ENCODE measurements around the gene LGALS13. TPM values are rescaled to one million over a fixed set of nuclear protein-coding genes. Genes with fewer than 3 reads are reported as not detected.

The LGALS13 gene
- polyA plus RNA-seq, 1 donor from 2014 or later = not detected

DNA sequence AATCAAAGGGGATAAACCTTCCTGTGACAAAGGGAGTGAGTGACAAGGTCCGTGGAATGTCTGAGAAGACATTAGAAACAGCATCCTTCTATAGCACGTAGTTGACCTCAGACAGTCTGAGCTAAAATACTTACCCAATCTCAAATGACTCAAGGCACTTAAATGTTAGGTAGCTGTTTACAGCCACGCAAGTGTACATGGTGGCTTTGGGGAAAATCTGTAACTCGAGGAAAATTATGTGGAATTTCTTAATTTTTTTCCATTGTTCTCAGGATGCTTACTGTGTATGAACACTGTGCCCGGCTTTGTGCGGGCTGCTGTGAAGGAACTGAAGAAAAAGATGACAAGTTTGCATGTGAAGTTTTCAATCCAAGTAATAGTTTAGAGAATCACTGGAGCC lies 5.2 kb downstream of the LGALS13 start:
- peaks cover 6% of the 10 kb centered on the region for H3K9me3 ChIP-seq (ENCODE audit: low read length)
- H3K79me2 ChIP-seq (replicated peaks; ENCODE audit: insufficient read depth, low read length) = no peaks in the 10 kb centered on the region
- TF ChIP-seq CTCF (IDR thresholded peaks at IDR 0.05; ENCODE audit: poor library complexity, severe bottlenecking) (no peak), MXI1 (conservative IDR thresholded peaks at IDR 0.05; ENCODE audit: poor library complexity, severe bottlenecking) (no peak), REST (IDR thresholded peaks at IDR 0.05; ENCODE audit: borderline replicate concordance) (no peak), POLR2AphosphoS5 (IDR thresholded peaks at IDR 0.05) (no peak), RAD21 (conservative IDR thresholded peaks at IDR 0.05) (no peak), EP300 (conservative IDR thresholded peaks at IDR 0.05; ENCODE audit: poor library complexity, severe bottlenecking) (no peak), TAF1 (IDR thresholded peaks at IDR 0.05; ENCODE audit: low read depth) (no peak), SMC3 (conservative IDR thresholded peaks at IDR 0.05; ENCODE audit: poor library complexity) (no peak), EZH2 (IDR thresholded peaks at IDR 0.05; ENCODE audit: borderline replicate concordance, insufficient read depth, low read length, poor library complexity, severe bottlenecking) (no peak)
- no peaks in the 10 kb centered on the region for H4K20me1 ChIP-seq (ENCODE audit: insufficient read depth)
- no peak overlapping the region for H3K4me2 ChIP-seq (ENCODE audit: low read length)
- no peak overlapping the region for H3K9ac ChIP-seq (ENCODE audit: low read length)
- no peak overlapping the region for H2AFZ ChIP-seq (ENCODE audit: low read depth, low read length)
- H3K36me3 ChIP-seq (ENCODE audit: insufficient read depth, low read length) = no peaks in the 10 kb centered on the region
- no peak overlapping the region for H3K4me3 ChIP-seq (ENCODE audit: low read length)
- H3K27me3 ChIP-seq (ENCODE audit: insufficient read depth, low read depth, low read length) = no peaks in the 10 kb centered on the region
- H3K27ac ChIP-seq (ENCODE audit: low read length) = no peak overlapping the region
- H3F3A ChIP-seq (ENCODE audit: insufficient read depth, low read length, poor library complexity, severe bottlenecking) = no peaks in the 10 kb centered on the region
- no peaks in the 10 kb centered on the region for H3K9me2 ChIP-seq (ENCODE audit: insufficient read depth, low read length)

DNA sequence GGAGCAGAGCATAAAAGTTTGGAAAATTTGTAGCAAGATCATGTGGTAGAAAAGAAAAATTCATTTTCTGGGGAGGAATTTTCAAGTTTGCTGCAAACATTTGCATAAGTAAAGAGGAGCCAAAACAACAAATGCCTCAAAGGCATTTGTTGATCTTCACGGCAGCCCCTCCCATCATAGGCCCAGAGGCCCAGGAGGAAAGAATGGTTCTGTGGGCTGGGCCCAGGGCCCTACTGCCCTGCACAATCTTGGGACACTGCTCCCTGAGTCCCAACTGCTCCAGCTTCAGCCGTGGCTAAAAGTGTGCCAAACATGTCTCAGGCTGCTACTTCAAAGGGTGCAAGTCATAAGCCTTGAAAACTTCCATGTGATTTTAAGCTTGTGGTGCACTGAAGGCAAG lies 11.3 kb downstream of the LGALS13 start:
- TF ChIP-seq MXI1 (conservative IDR thresholded peaks at IDR 0.05; ENCODE audit: poor library complexity, severe bottlenecking) = no peak
- no peak for TF ChIP-seq REST (IDR thresholded peaks at IDR 0.05; ENCODE audit: borderline replicate concordance)
- TF ChIP-seq TAF1 (IDR thresholded peaks at IDR 0.05; ENCODE audit: low read depth) = no peak
- no peak for TF ChIP-seq CTCF (IDR thresholded peaks at IDR 0.05; ENCODE audit: poor library complexity, severe bottlenecking)
- no peak for TF ChIP-seq SMC3 (conservative IDR thresholded peaks at IDR 0.05; ENCODE audit: poor library complexity)
- no peaks in the 10 kb centered on the region for H3K79me2 ChIP-seq (replicated peaks; ENCODE audit: insufficient read depth, low read length)
- no peaks in the 10 kb centered on the region for H3K36me3 ChIP-seq (ENCODE audit: insufficient read depth, low read length)
- H3F3A ChIP-seq (ENCODE audit: insufficient read depth, low read length, poor library complexity, severe bottlenecking) = no peaks in the 10 kb centered on the region
- H4K20me1 ChIP-seq (ENCODE audit: insufficient read depth) = no peaks in the 10 kb centered on the region
- no peak overlapping the region for H3K4me3 ChIP-seq (ENCODE audit: low read length)
- no peaks in the 10 kb centered on the region for H3K9me2 ChIP-seq (ENCODE audit: insufficient read depth, low read length)
- H2AFZ ChIP-seq (ENCODE audit: low read depth, low read length) = no peak overlapping the region
- H3K27ac ChIP-seq (ENCODE audit: low read length) = no peak overlapping the region
- no peak overlapping the region for H3K4me2 ChIP-seq (ENCODE audit: low read length)
- no peak overlapping the region for H3K9ac ChIP-seq (ENCODE audit: low read length)
- no peaks in the 10 kb centered on the region for H3K27me3 ChIP-seq (ENCODE audit: insufficient read depth, low read depth, low read length)
- H3K9me3 ChIP-seq (ENCODE audit: low read length) = peaks cover 7% of the 10 kb centered on the region
